Astrocyte (in vitro differentiated cells and primary cell): ENCODE results near the gene IL10RB.

ENCODE experiments used
- EZH2 ChIP-seq: IDR thresholded peaks from 2 replicates; pipeline ENCODE4 v1.6.1; 2012; ENCODE audit warnings: mild to moderate bottlenecking, low read length, inconsistent platforms; ENCODE audit not compliant: insufficient read depth
- TF ChIP-seq, protein P1 (sequence below): IDR thresholded peaks from 2 replicates; pipeline ENCODE4 v1.5.1; 2011; ENCODE audit warnings: low read depth, mild to moderate bottlenecking, inconsistent platforms, low read length, moderate library complexity; ENCODE audit not compliant: insufficient read depth

DNA sequence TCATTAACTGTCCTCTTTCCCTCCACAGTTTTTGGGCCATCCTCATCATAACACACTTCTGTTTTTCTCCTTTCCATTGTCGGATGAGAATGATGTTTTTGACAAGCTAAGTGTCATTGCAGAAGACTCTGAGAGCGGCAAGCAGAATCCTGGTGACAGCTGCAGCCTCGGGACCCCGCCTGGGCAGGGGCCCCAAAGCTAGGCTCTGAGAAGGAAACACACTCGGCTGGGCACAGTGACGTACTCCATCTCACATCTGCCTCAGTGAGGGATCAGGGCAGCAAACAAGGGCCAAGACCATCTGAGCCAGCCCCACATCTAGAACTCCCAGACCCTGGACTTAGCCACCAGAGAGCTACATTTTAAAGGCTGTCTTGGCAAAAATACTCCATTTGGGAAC, 30.0 kb downstream of the IL10RB start:
- TF ChIP-seq, protein P1, sequence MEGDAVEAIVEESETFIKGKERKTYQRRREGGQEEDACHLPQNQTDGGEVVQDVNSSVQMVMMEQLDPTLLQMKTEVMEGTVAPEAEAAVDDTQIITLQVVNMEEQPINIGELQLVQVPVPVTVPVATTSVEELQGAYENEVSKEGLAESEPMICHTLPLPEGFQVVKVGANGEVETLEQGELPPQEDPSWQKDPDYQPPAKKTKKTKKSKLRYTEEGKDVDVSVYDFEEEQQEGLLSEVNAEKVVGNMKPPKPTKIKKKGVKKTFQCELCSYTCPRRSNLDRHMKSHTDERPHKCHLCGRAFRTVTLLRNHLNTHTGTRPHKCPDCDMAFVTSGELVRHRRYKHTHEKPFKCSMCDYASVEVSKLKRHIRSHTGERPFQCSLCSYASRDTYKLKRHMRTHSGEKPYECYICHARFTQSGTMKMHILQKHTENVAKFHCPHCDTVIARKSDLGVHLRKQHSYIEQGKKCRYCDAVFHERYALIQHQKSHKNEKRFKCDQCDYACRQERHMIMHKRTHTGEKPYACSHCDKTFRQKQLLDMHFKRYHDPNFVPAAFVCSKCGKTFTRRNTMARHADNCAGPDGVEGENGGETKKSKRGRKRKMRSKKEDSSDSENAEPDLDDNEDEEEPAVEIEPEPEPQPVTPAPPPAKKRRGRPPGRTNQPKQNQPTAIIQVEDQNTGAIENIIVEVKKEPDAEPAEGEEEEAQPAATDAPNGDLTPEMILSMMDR: no peak
- TF ChIP-seq EZH2: no peak
